ENCODE data around the gene PARP3.

- TF ChIP-seq GATA2 (IDR thresholded peaks at IDR 0.05; ENCODE audit: low read depth, low read length) (no peak), GATA3 (IDR thresholded peaks at IDR 0.05; ENCODE audit: low read depth, low read length) (no peak)
Measured at GRCh38 chr3:51963951-51964451, 21.8 kb downstream of the PARP3 start.

Data from SH-SY5Y (cell line).